H1 (cell line): ENCODE data around the gene TTC13. TPM values are rescaled to one million over a fixed set of nuclear protein-coding genes. Genes with fewer than 3 reads are reported as not detected.

ENCODE experiments used
- CTCF ChIA-PET: fragments of 300-600 bp; sonication (Branson Sonifier 250); formaldehyde crosslinking; loops from one replicate; lab custom pipeline; 2021; ENCODE audit not compliant: partially characterized antibody; lab: Charles Lee
- POLR2A ChIA-PET: fragments of 300-600 bp; sonication (Branson Sonifier 250); formaldehyde crosslinking; loops from one replicate; lab custom pipeline; 2021; ENCODE audit warnings: inconsistent platforms; ENCODE audit not compliant: partially characterized antibody; lab: Charles Lee
- DNase-seq, 2 experiments: peaks; one replicate each; pipeline versions ENCODE4 v3.0.0 to v3.0.0-alpha.2; 2010 to 2022; ENCODE audit warnings: low spot score in 2 of 2, low read depth in 1 of 2, mixed read lengths in 1 of 2
- FAIRE-seq: peaks from 2 replicates; lab custom pipeline; 2011; peaks lifted over from hg19 to GRCh38; lab: Jason Lieb, UNC
- H2AFZ ChIP-seq: 2 replicates; pipeline ENCODE4 v1.8.1; 2012; ENCODE audit warnings: low read length, inconsistent platforms
- H2AK5ac ChIP-seq: 2 replicates; pipeline ENCODE4 v1.6.1; 2013; ENCODE audit warnings: low read depth, low read length
- H2BK120ac ChIP-seq: replicated peaks from 2 replicates; pipeline ENCODE3; 2013; ENCODE audit warnings: low read depth, low read length, inconsistent platforms
- H2BK12ac ChIP-seq: 2 replicates; pipeline ENCODE4 v1.6.1; 2013; ENCODE audit warnings: low read depth, low read length
- H2BK15ac ChIP-seq: 2 replicates; pipeline ENCODE4 v1.6.1; 2013; ENCODE audit warnings: low read length
- H2BK20ac ChIP-seq: 2 replicates; pipeline ENCODE4 v1.6.1; 2013; ENCODE audit warnings: low read length
- H2BK5ac ChIP-seq: 2 replicates; pipeline ENCODE4 v1.6.1; 2013; ENCODE audit warnings: low read depth, low read length
- H3K14ac ChIP-seq: 2 replicates; pipeline ENCODE4 v1.6.1; 2013; ENCODE audit warnings: inconsistent platforms; ENCODE audit not compliant: insufficient read length
- H3K18ac ChIP-seq: 2 replicates; pipeline ENCODE4 v1.6.1; 2013; ENCODE audit warnings: low read length; ENCODE audit errors: extremely low read depth
- H3K23ac ChIP-seq: 2 replicates; pipeline ENCODE4 v1.6.1; 2013; ENCODE audit warnings: inconsistent platforms; ENCODE audit not compliant: insufficient read length
- H3K23me2 ChIP-seq: 2 replicates; pipeline ENCODE4 v1.6.1; 2013; ENCODE audit warnings: low read depth, low read length
- H3K27ac ChIP-seq: 2 replicates; pipeline ENCODE4 v1.6.1; 2011; ENCODE audit warnings: low read depth, low read length, inconsistent platforms
- H3K27me3 ChIP-seq, 4 experiments: replicated peaks in 1 of 4; 1 replicate in 1 of 4; 2 replicates in 3 of 4; pipeline versions ENCODE4 v1.6.1 to v1.8.1; 2011 to 2013; ENCODE audit warnings: low read length in 3 of 4, mild to moderate bottlenecking in 3 of 4, inconsistent platforms in 2 of 4, mixed read lengths in 2 of 4, moderate library complexity in 1 of 4; ENCODE audit not compliant: control insufficient read depth in 3 of 4, insufficient read depth in 3 of 4; ENCODE audit errors: extremely low read depth in 1 of 4
- H3K36me3 ChIP-seq, 4 experiments: 2 replicates each; pipeline versions ENCODE4 v1.6.1 to v1.8.1; 2011 to 2013; ENCODE audit warnings: mild to moderate bottlenecking in 4 of 4, low read length in 3 of 4, moderate library complexity in 2 of 4, control low read depth in 1 of 4, inconsistent platforms in 1 of 4; ENCODE audit not compliant: insufficient read depth in 4 of 4, control insufficient read depth in 2 of 4
- H3K4ac ChIP-seq: replicated peaks from 2 replicates; pipeline ENCODE3; 2013; ENCODE audit warnings: low read length, low read depth, mixed read lengths, inconsistent platforms; ENCODE audit not compliant: insufficient read length
- H3K4me1 ChIP-seq, 4 experiments: replicated peaks in 1 of 4; 1 replicate in 1 of 4; 2 replicates in 3 of 4; pipeline versions ENCODE4 v1.6.1 to v1.8.1; 2011 to 2013; ENCODE audit warnings: low read length in 3 of 4, inconsistent platforms in 2 of 4, mixed read lengths in 1 of 4; ENCODE audit not compliant: insufficient read depth in 4 of 4, control insufficient read depth in 3 of 4
- H3K4me2 ChIP-seq, 2 experiments: 2 replicates each; pipeline versions ENCODE4 v1.6.1 to v1.8.1; 2011 to 2013; ENCODE audit warnings: low read depth in 2 of 2, low read length in 2 of 2, control low read depth in 1 of 2, inconsistent platforms in 1 of 2, mild to moderate bottlenecking in 1 of 2; ENCODE audit not compliant: insufficient read depth in 1 of 2
- H3K4me3 ChIP-seq, 4 experiments: fragments of 200-600, 300-600 bp in 1 of 4; sonication (generic), shearing (Covaris generic), sonication (Bioruptor Twin) in 1 of 4; 2 replicates each; pipeline versions ENCODE4 v1.5.1 to v1.8.1; 2011 to 2016; ENCODE audit warnings: low read length in 4 of 4, low read depth in 3 of 4, control low read depth in 2 of 4, inconsistent platforms in 2 of 4, mild to moderate bottlenecking in 2 of 4, mixed read lengths in 1 of 4, moderate library complexity in 1 of 4; ENCODE audit not compliant: insufficient read depth in 2 of 4; ENCODE audit errors: extremely low read depth in 1 of 4
- H3K56ac ChIP-seq: replicated peaks from 2 replicates; pipeline ENCODE3; 2013; ENCODE audit warnings: low read depth, mild to moderate bottlenecking, mixed read lengths, low read length, inconsistent platforms; ENCODE audit not compliant: insufficient read length
- H3K79me1 ChIP-seq: 2 replicates; pipeline ENCODE4 v1.6.1; 2013; ENCODE audit warnings: low read depth, low read length, control low read depth
- H3K79me2 ChIP-seq, 2 experiments: 2 replicates each; pipeline versions ENCODE4 v1.6.1 to v1.8.1; 2012 to 2013; ENCODE audit warnings: low read length in 2 of 2, mild to moderate bottlenecking in 2 of 2, inconsistent platforms in 1 of 2; ENCODE audit not compliant: insufficient read depth in 2 of 2, control insufficient read depth in 1 of 2
- H3K9ac ChIP-seq, 4 experiments: replicated peaks in 1 of 4; 1 replicate in 1 of 4; 2 replicates in 3 of 4; pipeline versions ENCODE4 v1.6.1 to v1.8.1; 2011 to 2013; ENCODE audit warnings: low read depth in 3 of 4, low read length in 3 of 4, control low read depth in 2 of 4, mild to moderate bottlenecking in 2 of 4, moderate library complexity in 2 of 4, inconsistent platforms in 1 of 4; ENCODE audit errors: extremely low read depth in 1 of 4
- H3K9me3 ChIP-seq, 2 experiments: 2 replicates each; pipeline versions ENCODE4 v1.6.1 to v1.8.1; 2012 to 2013; ENCODE audit warnings: mild to moderate bottlenecking in 2 of 2, moderate library complexity in 2 of 2, control low read depth in 1 of 2, inconsistent platforms in 1 of 2, low read depth in 1 of 2, low read length in 1 of 2, mixed read lengths in 1 of 2; ENCODE audit not compliant: insufficient read depth in 2 of 2
- H4K20me1 ChIP-seq, 2 experiments: replicated peaks in 1 of 2; 2 replicates each; pipeline versions ENCODE3 to v1.8.1; 2011 to 2013; ENCODE audit warnings: inconsistent platforms in 2 of 2, low read length in 2 of 2, mild to moderate bottlenecking in 1 of 2; ENCODE audit not compliant: insufficient read depth in 2 of 2, control insufficient read depth in 1 of 2
- H4K5ac ChIP-seq: 2 replicates; pipeline ENCODE4 v1.6.1; 2013; ENCODE audit warnings: low read length, low read depth, mixed read lengths, inconsistent platforms; ENCODE audit not compliant: insufficient read length
- H4K8ac ChIP-seq: 2 replicates; pipeline ENCODE4 v1.8.0; 2013; ENCODE audit warnings: mild to moderate bottlenecking, moderate library complexity, low read length, inconsistent platforms; ENCODE audit not compliant: insufficient read depth; ENCODE audit errors: extremely low read depth
- H4K91ac ChIP-seq: replicated peaks from 2 replicates; pipeline ENCODE3; 2013; ENCODE audit warnings: low read length, mixed read lengths, inconsistent platforms; ENCODE audit not compliant: insufficient read length
- BACH1 ChIP-seq: IDR thresholded peaks from 2 replicates; pipeline ENCODE4 v1.6.1; 2012; ENCODE audit warnings: low read length, improper control_type of control experiment
- CTCF ChIP-seq, 3 experiments: IDR thresholded peaks; 1 replicate in 2 of 3; 2 replicates in 1 of 3; pipeline versions ENCODE4 v1.5.1 to v1.6.1; 2011; ENCODE audit warnings: low read length in 3 of 3, mild to moderate bottlenecking in 3 of 3, inconsistent platforms in 2 of 3, low read depth in 1 of 3, moderate library complexity in 1 of 3; ENCODE audit not compliant: insufficient read depth in 1 of 3; ENCODE audit errors: control extremely low read depth in 1 of 3
- E2F6 ChIP-seq: IDR thresholded peaks from 2 replicates; pipeline ENCODE4 v1.6.1; 2012; ENCODE audit warnings: inconsistent platforms
- EZH2 ChIP-seq: fragments of 200-600 bp; sonication (generic); IDR thresholded peaks from 2 replicates; pipeline ENCODE4 v1.7.1; 2012; ENCODE audit warnings: low read depth, mild to moderate bottlenecking, moderate library complexity, low read length, inconsistent platforms; ENCODE audit not compliant: severe bottlenecking
- KDM5A ChIP-seq: fragments of 200-600 bp; IDR thresholded peaks from 2 replicates; pipeline ENCODE4 v1.7.1; 2012; ENCODE audit warnings: mild to moderate bottlenecking, low read length, inconsistent platforms, mixed read lengths
- MAX ChIP-seq: IDR thresholded peaks from 2 replicates; pipeline ENCODE4 v1.6.1; 2012; ENCODE audit warnings: inconsistent platforms
- RAD21 ChIP-seq, 2 experiments: IDR thresholded peaks in 1 of 2; conservative IDR thresholded peaks in 1 of 2; 2 replicates each; pipeline ENCODE4 v1.6.1; 2011; ENCODE audit warnings: low read depth in 2 of 2, low read length in 2 of 2, improper control_type of control experiment in 1 of 2, inconsistent platforms in 1 of 2, mild to moderate bottlenecking in 1 of 2, moderate library complexity in 1 of 2
- RNF2 ChIP-seq: fragments of 200-900, 300-1000 bp; sonication (generic); IDR thresholded peaks from 2 replicates; pipeline ENCODE4 v1.7.1; 2016; ENCODE audit warnings: borderline replicate concordance, low read depth, mild to moderate bottlenecking, antibody characterized with exemption, low read length; ENCODE audit not compliant: poor library complexity, severe bottlenecking; ENCODE audit errors: missing control alignments
- SIX5 ChIP-seq: IDR thresholded peaks from 2 replicates; pipeline ENCODE4 v1.6.1; 2011; ENCODE audit warnings: mild to moderate bottlenecking, low read depth, low read length
- TEAD4 ChIP-seq: IDR thresholded peaks from 2 replicates; pipeline ENCODE4 v1.6.1; 2012; ENCODE audit warnings: low read depth, low read length, inconsistent platforms, mixed read lengths
- WGBS, 2 experiments: shearing (Covaris generic) in 1 of 2; methylation state at CpG; one replicate each; pipeline versions ENCODE4 v1.1.6 to v1.1.7; 2013 to 2015; ENCODE audit warnings: low lambda C conversion rate in 2 of 2, mixed read lengths in 2 of 2, inconsistent platforms in 1 of 2, low coverage in 1 of 2, missing lambda C conversion rate in 1 of 2; ENCODE audit not compliant: insufficient replicate concordance in 2 of 2, insufficient coverage in 1 of 2, insufficient read length in 1 of 2; ENCODE audit errors: extremely low coverage in 1 of 2, missing lambda C conversion rate in 1 of 2; 5-methylcytosine and 5-hydroxymethylcytosine counted together
- polyA plus RNA-seq, 7 experiments: library from polyadenylated mRNA; depleted of rRNA in 3 of 7; stranded (reverse) in 5 of 7; unstranded in 2 of 7; fragments of >200 nt in 5 of 7; fragments of 200-250 nt in 2 of 7; gene quantifications; 1 replicate in 5 of 7; 2 replicates in 1 of 7; 4 replicates in 1 of 7; pipeline versions ENCODE4 v1.2.1 to v1.2.3, GENCODE V29; 2011 to 2013; ENCODE audit warnings: missing spikeins in 2 of 7, mixed read lengths in 2 of 7
- total RNA-seq: library from RNA; stranded (reverse); fragmentation: NEBNext Ultra II Directional; extraction: Animal tissue kit (Norgen Biotek cat#: 25700); gene quantifications from 2 replicates; pipeline ENCODE4 v1.2.1, GENCODE V29; 2021

The TTC13 gene
- total and polyA plus RNA-seq, 2 of the 8 experiments (the other 6 are each of a cell fraction or from before 2014, with no cell fraction given), result 3.1 to 7.1 TPM

GRCh38 chr1:230948301-230948700 is 30.4 kb downstream of the TTC13 start:
- DNase-seq, result no peak
- Histone ChIP-seq H3K4me3 (no peak overlapping the region), H2BK120ac (no peak overlapping the region), H3K9me3 (no peaks in the 10 kb centered on the region), H2AK5ac (no peak overlapping the region), H2BK5ac (no peak overlapping the region), H3K4me2 (no peak overlapping the region), H3K79me1 (no peaks in the 10 kb centered on the region), H3K27me3 (no peaks in the 10 kb centered on the region; a peak in 1 of 7 replicates), H2BK15ac (no peak overlapping the region), H3K36me3 (no peaks in the 10 kb centered on the region; a peak in 2 of 8 replicates), H3K14ac (no peak overlapping the region), H2BK20ac (no peak overlapping the region), H3K4ac (no peak overlapping the region), H3K79me2 (no peaks in the 10 kb centered on the region), H3K56ac (no peak overlapping the region), H3K23ac (no peak overlapping the region), H2BK12ac (no peak overlapping the region), H3K4me1 (no peaks in the 10 kb centered on the region), H4K5ac (no peak overlapping the region), H2AFZ (no peak overlapping the region), H3K23me2 (no peaks in the 10 kb centered on the region), H4K8ac (no peak overlapping the region), H4K91ac (no peak overlapping the region), H3K9ac (no peak overlapping the region), H3K18ac (no peak overlapping the region), H4K20me1 (no peaks in the 10 kb centered on the region), H3K27ac (no peak overlapping the region)
- ChIA-PET POLR2A (no interaction called here), CTCF (no interaction called here)
- no peak for FAIRE-seq
- 73% methylated on average over 1 of the region's 1 CpG; no CpG with 5 or more reads in 1 of the 2 experiments for WGBS, 2 experiments
- no peak for TF ChIP-seq RAD21 (IDR thresholded peaks at IDR 0.05 in 1 of 2, conservative IDR thresholded peaks at IDR 0.05 in 1 of 2; ENCODE audit: low read depth in 2 of 2, low read length in 2 of 2)
- TF ChIP-seq MAX, result no peak
- no peak for TF ChIP-seq CTCF (IDR thresholded peaks at IDR 0.05; ENCODE audit: control extremely low read depth in 1 of 3, insufficient read depth in 1 of 3, low read depth in 1 of 3, low read length in 3 of 3)
- no peak for TF ChIP-seq RNF2
- no peak for TF ChIP-seq BACH1
- TF ChIP-seq SIX5, result no peak
- no peak for TF ChIP-seq KDM5A
- no peak for TF ChIP-seq TEAD4
- TF ChIP-seq EZH2, result no peak
- no peak for TF ChIP-seq E2F6
